Measurements from ENCODE around the gene ACBD4.

ACBD4 gene

GRCh38 chr17:45098869-45099616 lies 36.4 kb upstream of the ACBD4 start:
- Histone ChIP-seq H3K4me3 (ENCODE audit: low read depth, low read length) (no peak overlapping the region), H3K36me3 (ENCODE audit: control insufficient read depth, insufficient read depth, low read length) (no peaks in the 10 kb centered on the region), H3K4me2 (ENCODE audit: low read length) (no peak overlapping the region), H3K9ac (no peak overlapping the region), H3K4me1 (no peaks in the 10 kb centered on the region), H2AFZ (no peak overlapping the region), H3K9me3 (ENCODE audit: control insufficient read depth, low read length) (no peaks in the 10 kb centered on the region), H3K79me2 (no peaks in the 10 kb centered on the region), H3K27ac (no peak overlapping the region), H3K27me3 (ENCODE audit: control insufficient read depth, insufficient read depth, low read length) (no peaks in the 10 kb centered on the region)
- TF ChIP-seq CTCF (IDR thresholded peaks at IDR 0.05), result peak; percentile 93

DNA sequence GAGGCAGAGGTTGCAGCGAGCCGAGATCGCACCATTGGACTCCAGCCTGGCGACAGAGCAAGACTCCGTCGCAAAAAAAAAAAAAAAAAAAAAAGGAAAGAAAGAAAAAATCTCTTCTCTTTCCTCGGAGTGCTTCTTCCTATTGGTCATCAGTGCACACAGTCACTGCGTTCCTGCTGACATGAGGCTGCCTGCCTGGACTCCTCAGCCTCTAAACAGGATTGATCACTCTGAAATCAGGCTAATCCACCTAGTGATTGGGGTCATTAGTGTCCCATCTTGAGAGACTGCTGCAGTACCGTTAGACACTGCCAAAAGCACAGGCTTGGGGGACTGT lies 34.0 kb upstream of the ACBD4 start:
- no peaks in the 10 kb centered on the region for H3K79me2 ChIP-seq
- no peak overlapping the region for H3K9ac ChIP-seq
- H2AFZ ChIP-seq, result no peak overlapping the region
- H3K27me3 ChIP-seq (ENCODE audit: control insufficient read depth, insufficient read depth, low read length), result no peaks in the 10 kb centered on the region
- H3K4me2 ChIP-seq (ENCODE audit: low read length), result no peak overlapping the region
- H3K36me3 ChIP-seq (ENCODE audit: control insufficient read depth, insufficient read depth, low read length), result no peaks in the 10 kb centered on the region
- H3K4me1 ChIP-seq, result no peaks in the 10 kb centered on the region
- H3K9me3 ChIP-seq (ENCODE audit: control insufficient read depth, low read length), result no peaks in the 10 kb centered on the region
- H3K27ac ChIP-seq, result no peak overlapping the region
- no peak for TF ChIP-seq CTCF (IDR thresholded peaks at IDR 0.05)
- no peak overlapping the region for H3K4me3 ChIP-seq (ENCODE audit: low read depth, low read length)

GRCh38 chr17:45101883-45102811 lies 33.3 kb upstream of the ACBD4 start:
- H3K27ac ChIP-seq, result no peak overlapping the region
- TF ChIP-seq CTCF (IDR thresholded peaks at IDR 0.05), result no peak
- no peaks in the 10 kb centered on the region for H3K79me2 ChIP-seq
- no peak overlapping the region for H2AFZ ChIP-seq
- no peaks in the 10 kb centered on the region for H3K4me1 ChIP-seq
- H3K9me3 ChIP-seq (ENCODE audit: control insufficient read depth, low read length), result no peaks in the 10 kb centered on the region
- H3K4me2 ChIP-seq (ENCODE audit: low read length), result no peak overlapping the region
- no peak overlapping the region for H3K4me3 ChIP-seq (ENCODE audit: low read depth, low read length)
- no peaks in the 10 kb centered on the region for H3K36me3 ChIP-seq (ENCODE audit: control insufficient read depth, insufficient read depth, low read length)
- no peaks in the 10 kb centered on the region for H3K27me3 ChIP-seq (ENCODE audit: control insufficient read depth, insufficient read depth, low read length)
- no peak overlapping the region for H3K9ac ChIP-seq

GRCh38 chr17:45102856-45103255 lies 32.6 kb upstream of the ACBD4 start:
- no peaks in the 10 kb centered on the region for H3K9me3 ChIP-seq (ENCODE audit: control insufficient read depth, low read length)
- H3K27ac ChIP-seq, result no peak overlapping the region
- no peaks in the 10 kb centered on the region for H3K36me3 ChIP-seq (ENCODE audit: control insufficient read depth, insufficient read depth, low read length)
- H3K4me2 ChIP-seq (ENCODE audit: low read length), result no peak overlapping the region
- no peaks in the 10 kb centered on the region for H3K4me1 ChIP-seq
- H3K9ac ChIP-seq, result no peak overlapping the region
- TF ChIP-seq CTCF (IDR thresholded peaks at IDR 0.05), result no peak
- H3K4me3 ChIP-seq (ENCODE audit: low read depth, low read length), result no peak overlapping the region
- H3K27me3 ChIP-seq (ENCODE audit: control insufficient read depth, insufficient read depth, low read length), result no peaks in the 10 kb centered on the region
- no peak overlapping the region for H2AFZ ChIP-seq
- no peaks in the 10 kb centered on the region for H3K79me2 ChIP-seq

All from parathyroid adenoma (tissue), 2 donors.